Activated CD4-positive, alpha-beta T cell treated with anti-CD3 and anti-CD28 coated beads, Interleukin-2, amount 10 ng/mL, durations not matched to agents 24 days and 14 days (primary cell): ENCODE data around the gene NOS1AP. TPM values are rescaled to one million over a fixed set of nuclear protein-coding genes. Genes with fewer than 3 reads are reported as not detected.
"Not testable (repeated sequence)": the region's sequence is repeated elsewhere in the genome, so short reads cannot be mapped to it uniquely, and the experiment has no call there.

Experiments
- DNase-seq: peaks from one replicate; pipeline ENCODE4 v3.0.0; 2022
- H3K27ac Mint-ChIP-seq: one replicate; pipeline ENCODE4 v1.8.0; 2022; ENCODE audit warnings: mild to moderate bottlenecking, mixed read lengths
- H3K27me3 Mint-ChIP-seq: one replicate; pipeline ENCODE4 v1.8.0; 2022; ENCODE audit warnings: mixed read lengths
- H3K36me3 Mint-ChIP-seq: one replicate; pipeline ENCODE4 v1.8.0; 2022; ENCODE audit warnings: low read depth, mild to moderate bottlenecking, mixed read lengths
- H3K4me1 Mint-ChIP-seq: one replicate; pipeline ENCODE4 v1.8.0; 2021; ENCODE audit warnings: mixed read lengths
- H3K4me3 Mint-ChIP-seq: one replicate; pipeline ENCODE4 v1.8.0; 2022; ENCODE audit warnings: mild to moderate bottlenecking, moderate library complexity, mixed read lengths
- H3K9me3 Mint-ChIP-seq: one replicate; pipeline ENCODE4 v1.8.0; 2021; ENCODE audit warnings: mixed read lengths
- intact Hi-C: fragments of 100-400 bp; cut with micrococcal nuclease; formaldehyde crosslinking; loops from one replicate; pipeline ENCODE4 v1.15.1; 2023
- total RNA-seq: library from RNA; stranded (reverse); gene quantifications from 2 replicates; pipeline ENCODE4 v1.2.3, GENCODE V29; 2022

The NOS1AP gene
- total RNA-seq, 1 donor from 2014 or later, result not detected

DNA sequence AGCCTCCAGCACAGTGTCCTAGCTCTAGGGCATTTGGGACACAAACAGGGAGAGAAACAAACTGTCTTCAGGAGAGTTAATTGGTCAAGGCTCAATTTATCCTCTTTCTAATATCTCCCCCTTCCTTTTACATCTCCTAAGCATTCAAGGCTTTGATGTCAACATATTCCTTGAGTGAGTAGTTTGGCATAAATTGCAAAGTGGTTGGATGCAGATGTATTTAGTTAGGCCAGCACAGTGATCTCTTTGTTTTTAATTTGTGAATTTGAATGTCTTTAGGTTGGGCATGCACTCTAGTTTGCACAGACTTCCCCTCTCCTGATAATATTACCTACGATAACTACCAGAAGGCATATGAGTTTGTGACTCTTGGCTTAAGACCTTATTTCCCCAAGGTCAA lies 33.3 kb upstream of the NOS1AP start:
- Mint-ChIP-seq H3K27me3 (peaks cover 28% of the 10 kb centered on the region), H3K36me3 (no peaks in the 10 kb centered on the region), H3K4me3 (no peak overlapping the region), H3K4me1 (peaks cover 5% of the 10 kb centered on the region), H3K9me3 (no peaks in the 10 kb centered on the region), H3K27ac (no peak overlapping the region)
- no peak for DNase-seq
- intact Hi-C loops, result loop anchor here (2.0 to 10.0 kb wide), 4 partner anchors 74 to 273 kb away; no protein-coding TSS in a partner anchor

DNA sequence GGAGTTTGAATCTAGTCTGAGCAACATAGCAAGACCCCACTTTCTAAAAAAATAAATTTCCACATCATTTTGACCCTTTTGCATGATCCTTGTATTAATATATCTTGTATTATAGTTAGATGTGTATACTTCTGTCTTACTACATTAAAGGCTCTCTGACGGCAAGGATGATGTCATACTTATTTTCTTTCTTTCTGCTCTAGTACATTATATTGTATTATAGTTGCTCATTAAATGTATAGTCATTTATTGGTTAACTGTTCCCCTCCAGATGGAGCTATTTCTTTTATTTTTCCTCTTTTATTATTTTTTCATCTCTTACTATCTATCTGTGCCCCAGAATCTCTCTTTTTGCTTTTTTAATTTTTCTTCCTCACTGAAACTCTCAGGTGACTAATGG lies 30.9 kb upstream of the NOS1AP start:
- H3K4me3 Mint-ChIP-seq, result no peak overlapping the region
- intact Hi-C loops, result loop anchor here (5.0 to 10.0 kb wide), 3 partner anchors 76 to 176 kb away; no protein-coding TSS in a partner anchor

DNA sequence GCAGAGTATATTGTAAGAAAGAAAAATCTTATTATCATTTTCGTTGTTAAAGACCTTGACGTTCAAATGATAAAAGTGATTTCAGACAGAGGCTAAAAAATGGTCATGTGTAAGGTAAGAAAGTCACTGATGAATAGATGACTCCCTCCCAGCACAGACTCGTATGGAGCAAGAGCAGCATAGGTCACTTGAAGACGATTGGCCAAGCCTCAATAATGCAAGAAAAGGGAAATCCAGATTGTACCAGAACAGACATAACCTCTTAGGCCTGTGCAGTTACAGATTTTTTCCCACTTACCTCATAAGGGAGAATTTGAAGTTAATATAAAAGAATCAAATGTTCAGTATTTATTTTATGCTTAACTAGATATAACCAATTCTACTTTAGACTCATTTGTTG lies 29.5 kb upstream of the NOS1AP start:
- Mint-ChIP-seq H3K36me3 (no peaks in the 10 kb centered on the region), H3K27me3 (peaks cover 18% of the 10 kb centered on the region), H3K4me3 (no peak overlapping the region), H3K9me3 (no peaks in the 10 kb centered on the region), H3K27ac (no peak overlapping the region), H3K4me1 (peaks cover 5% of the 10 kb centered on the region)
- DNase-seq, result no peak
- intact Hi-C loops, result no loop called here

More for the DNA sequence above, 30.9 kb upstream of the NOS1AP start:
- H3K4me1 Mint-ChIP-seq, result peaks cover 5% of the 10 kb centered on the region
- H3K27ac Mint-ChIP-seq, result no peak overlapping the region
- DNase-seq, result no peak
- no peaks in the 10 kb centered on the region for H3K9me3 Mint-ChIP-seq
- peaks cover 17% of the 10 kb centered on the region for H3K27me3 Mint-ChIP-seq
- no peaks in the 10 kb centered on the region for H3K36me3 Mint-ChIP-seq

DNA sequence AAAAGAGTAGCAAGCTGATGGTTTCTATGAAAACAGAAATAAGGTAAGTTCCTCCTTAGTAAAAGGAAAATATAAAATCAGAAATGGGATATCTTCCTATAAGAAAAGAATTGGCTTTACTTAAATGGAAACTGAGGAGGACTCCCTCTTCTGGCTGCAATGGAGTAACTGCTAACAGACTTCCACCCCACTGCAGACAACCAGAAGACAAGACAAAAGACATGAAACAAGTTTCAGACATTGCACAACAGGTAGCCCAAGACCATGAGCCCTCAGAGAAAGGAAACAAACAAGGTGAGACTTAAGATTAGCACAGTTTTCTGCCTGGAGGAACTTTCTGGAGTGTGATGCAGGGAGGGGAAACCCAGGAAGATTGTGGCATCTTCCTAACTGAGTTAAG lies 28.8 kb upstream of the NOS1AP start:
- intact Hi-C loops, result no loop called here
- peaks cover 19% of the 10 kb centered on the region for H3K27me3 Mint-ChIP-seq
- no peak for DNase-seq
- H3K27ac Mint-ChIP-seq, result no peak overlapping the region
- H3K36me3 Mint-ChIP-seq, result no peaks in the 10 kb centered on the region
- H3K4me1 Mint-ChIP-seq, result peaks cover 2% of the 10 kb centered on the region
- H3K4me3 Mint-ChIP-seq, result no peak overlapping the region
- no peaks in the 10 kb centered on the region for H3K9me3 Mint-ChIP-seq

DNA sequence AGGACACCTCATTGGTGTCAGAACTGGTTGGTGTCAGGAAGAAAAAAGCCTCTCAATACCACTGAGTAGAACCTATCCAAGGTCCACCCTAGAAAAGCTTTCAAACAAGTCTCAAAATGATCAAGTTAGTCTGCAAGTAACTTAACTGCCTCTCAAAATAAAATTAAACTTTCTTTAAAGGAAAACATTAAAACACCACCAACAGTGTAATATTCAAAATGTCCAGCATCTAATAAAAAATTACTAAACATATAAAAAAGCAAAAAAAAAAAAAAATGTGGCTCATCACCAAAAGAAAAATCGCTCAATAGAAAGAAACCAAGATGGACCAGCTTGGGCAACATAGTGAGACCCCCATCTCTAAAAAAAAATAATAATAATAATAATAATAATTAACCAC lies 27.1 kb upstream of the NOS1AP start:
- no peaks in the 10 kb centered on the region for H3K4me1 Mint-ChIP-seq
- no peaks in the 10 kb centered on the region for H3K9me3 Mint-ChIP-seq
- intact Hi-C loops, result no loop called here
- no peak overlapping the region for H3K4me3 Mint-ChIP-seq
- DNase-seq, result no peak
- no peak overlapping the region for H3K27ac Mint-ChIP-seq
- no peaks in the 10 kb centered on the region for H3K36me3 Mint-ChIP-seq
- H3K27me3 Mint-ChIP-seq, result peaks cover 26% of the 10 kb centered on the region

DNA sequence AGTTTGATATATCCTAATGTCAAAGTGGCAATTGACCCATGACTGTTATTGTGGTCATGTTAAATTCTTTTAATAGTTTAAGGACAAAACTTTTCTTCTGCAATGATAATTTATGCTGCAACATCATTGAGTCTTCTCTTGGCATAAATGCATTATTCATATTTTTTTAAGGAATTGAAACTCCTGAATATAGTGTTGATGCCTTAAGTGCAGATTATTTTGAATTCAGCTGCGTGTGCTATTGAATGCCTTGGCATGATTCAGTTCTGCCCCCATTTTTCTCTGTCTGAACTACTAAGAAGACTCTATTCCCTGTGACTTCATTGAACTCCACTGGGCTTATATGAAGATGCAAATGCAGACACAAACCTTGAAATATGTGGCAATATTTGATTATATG lies 22.6 kb upstream of the NOS1AP start:
- H3K27ac Mint-ChIP-seq, result no peak overlapping the region
- no peaks in the 10 kb centered on the region for H3K4me1 Mint-ChIP-seq
- no peak overlapping the region for H3K4me3 Mint-ChIP-seq
- intact Hi-C loops, result no loop called here
- H3K27me3 Mint-ChIP-seq, result peaks cover 23% of the 10 kb centered on the region
- H3K9me3 Mint-ChIP-seq, result no peaks in the 10 kb centered on the region
- DNase-seq, result no peak
- H3K36me3 Mint-ChIP-seq, result no peaks in the 10 kb centered on the region

DNA sequence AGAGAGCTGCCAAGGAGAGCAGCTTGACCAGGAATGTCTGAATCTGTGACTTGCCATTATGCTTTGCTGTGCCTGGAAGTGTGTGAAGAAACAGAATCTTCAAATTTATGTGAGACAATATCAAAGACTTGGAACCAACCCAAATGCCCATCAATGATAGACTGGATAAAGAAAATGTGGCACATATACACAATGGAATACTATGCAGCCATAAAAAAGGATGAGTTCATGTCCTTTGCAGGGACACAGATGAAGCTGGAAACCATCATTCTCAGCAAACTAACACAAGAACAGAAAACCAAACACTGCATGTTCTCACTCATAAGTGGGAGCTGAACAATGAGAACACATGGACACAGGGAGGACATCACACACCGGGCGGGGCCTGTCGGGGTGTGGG lies 15.5 kb upstream of the NOS1AP start:
- H3K27me3 Mint-ChIP-seq, result peaks cover 15% of the 10 kb centered on the region
- H3K4me1 Mint-ChIP-seq, H3K4me3 Mint-ChIP-seq, H3K27ac Mint-ChIP-seq, H3K36me3 Mint-ChIP-seq, H3K9me3 Mint-ChIP-seq, intact Hi-C loops, DNase-seq: not testable (repeated sequence)

DNA sequence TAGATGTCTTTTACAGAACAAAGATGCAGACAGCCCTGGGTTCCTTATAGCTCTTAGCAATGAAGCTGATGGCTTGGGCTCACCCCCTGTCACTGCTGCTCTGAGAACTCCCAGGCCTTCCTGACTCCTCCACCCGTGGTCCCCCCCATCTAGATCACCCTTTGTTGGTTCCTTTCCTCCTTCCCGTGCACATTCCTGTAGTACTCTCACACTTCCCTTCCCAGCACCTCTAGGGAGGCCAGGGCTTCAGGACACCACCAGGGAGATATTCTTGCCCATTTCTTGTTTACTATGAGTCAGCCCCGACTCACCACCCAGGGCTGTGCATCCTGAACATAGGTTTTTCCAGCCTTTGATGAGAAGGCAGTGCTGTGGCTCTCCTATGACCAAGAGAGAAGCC lies 14.4 kb upstream of the NOS1AP start:
- Mint-ChIP-seq H3K9me3 (no peaks in the 10 kb centered on the region), H3K36me3 (no peaks in the 10 kb centered on the region), H3K4me3 (no peak overlapping the region), H3K27ac (no peak overlapping the region), H3K27me3 (peaks cover 12% of the 10 kb centered on the region), H3K4me1 (no peaks in the 10 kb centered on the region)
- intact Hi-C loops, result no loop called here
- no peak for DNase-seq

DNA sequence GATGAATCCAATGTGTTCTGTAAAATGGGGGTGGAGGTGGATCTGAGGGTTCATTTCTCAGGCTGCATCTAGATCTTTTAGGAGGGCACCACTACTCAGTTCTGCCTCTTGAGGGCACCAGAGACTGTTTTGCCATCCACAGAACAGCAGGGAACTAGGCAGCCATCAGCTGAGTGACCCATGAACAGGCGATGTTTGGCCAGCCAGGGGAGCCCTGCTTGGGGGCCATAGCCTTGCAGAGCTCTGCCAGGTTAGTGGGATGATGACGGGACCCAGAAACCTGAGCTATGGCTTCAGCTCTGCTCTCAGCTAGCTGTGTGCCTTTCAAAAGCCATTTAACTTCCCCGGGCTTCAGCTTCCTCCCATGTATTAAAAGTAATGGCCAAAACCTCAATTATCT lies 13.4 kb upstream of the NOS1AP start:
- H3K27ac Mint-ChIP-seq, result no peak overlapping the region
- H3K9me3 Mint-ChIP-seq, result no peaks in the 10 kb centered on the region
- H3K4me3 Mint-ChIP-seq, result no peak overlapping the region
- DNase-seq, result peak; percentile 81
- intact Hi-C loops, result loop anchor here (1.0 kb wide), 1 partner anchor 336 kb away; no protein-coding TSS in a partner anchor
- H3K27me3 Mint-ChIP-seq, result peaks cover 15% of the 10 kb centered on the region
- H3K36me3 Mint-ChIP-seq, result no peaks in the 10 kb centered on the region
- no peaks in the 10 kb centered on the region for H3K4me1 Mint-ChIP-seq

DNA sequence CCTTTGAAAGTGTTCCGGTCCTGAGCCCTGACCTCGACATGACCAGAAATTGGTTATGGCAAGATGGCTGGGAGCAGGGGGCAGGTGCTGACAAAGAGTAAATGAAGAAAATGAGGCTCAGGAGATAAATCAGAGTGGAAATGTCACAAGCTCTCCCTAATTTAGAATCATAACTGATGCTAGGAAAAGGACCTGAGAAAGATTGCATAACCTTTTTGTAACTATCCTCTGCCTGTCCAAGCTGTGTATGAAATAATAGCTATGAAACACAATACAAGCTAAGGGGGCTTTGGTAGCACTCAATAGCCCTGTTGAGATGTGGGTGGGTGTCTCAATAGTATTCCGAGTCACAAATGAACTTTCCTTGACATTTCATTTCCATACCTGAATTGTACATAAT lies 12.9 kb upstream of the NOS1AP start:
- Mint-ChIP-seq H3K9me3 (no peaks in the 10 kb centered on the region), H3K27ac (no peak overlapping the region), H3K4me1 (no peaks in the 10 kb centered on the region), H3K4me3 (no peak overlapping the region), H3K36me3 (no peaks in the 10 kb centered on the region), H3K27me3 (peaks cover 15% of the 10 kb centered on the region)
- intact Hi-C loops, result loop anchor here (1.0 kb wide), 1 partner anchor 336 kb away; no protein-coding TSS in a partner anchor
- DNase-seq, result no peak

DNA sequence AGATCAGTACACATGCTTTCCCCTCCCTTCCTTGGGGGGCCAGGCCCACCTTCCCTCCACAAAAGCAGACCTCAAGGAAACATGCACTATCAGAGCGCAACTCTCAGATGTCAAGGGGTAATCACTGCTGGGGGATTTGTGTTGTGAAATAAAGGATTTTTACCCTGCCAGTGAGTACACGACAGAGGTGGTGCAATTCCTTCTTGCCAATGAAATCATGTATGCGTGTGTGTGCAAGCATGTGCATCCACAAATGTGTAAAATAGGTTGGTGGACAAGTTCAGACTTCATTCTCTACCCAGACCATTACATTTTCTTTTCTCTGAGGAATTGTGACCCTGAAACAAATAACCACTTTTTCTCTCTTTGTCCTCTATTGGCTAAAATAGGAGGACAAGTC lies 9.8 kb upstream of the NOS1AP start:
- intact Hi-C loops, result no loop called here
- Mint-ChIP-seq H3K4me3 (no peak overlapping the region), H3K27ac (no peak overlapping the region)

DNA sequence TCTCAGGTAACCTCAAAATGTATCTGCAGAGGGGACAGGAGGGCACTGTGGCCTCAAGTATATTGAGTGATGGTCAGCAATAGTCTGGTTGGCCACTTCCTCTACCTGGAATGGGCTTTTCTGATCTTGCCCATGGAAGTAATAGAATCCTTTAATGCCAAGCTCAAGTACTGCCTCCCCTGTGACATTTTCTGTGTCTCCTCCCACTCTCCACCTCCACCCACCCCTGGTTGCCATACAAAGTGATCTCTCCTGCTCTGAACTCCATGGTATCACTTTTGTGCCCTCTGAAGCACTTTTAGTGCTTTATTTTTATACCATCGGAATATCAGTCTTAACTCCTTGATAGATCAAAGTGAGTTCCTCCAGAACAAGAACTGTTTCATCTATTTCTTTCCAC lies 9.2 kb upstream of the NOS1AP start:
- DNase-seq, result no peak
- Mint-ChIP-seq H3K36me3 (no peaks in the 10 kb centered on the region), H3K27me3 (peaks cover 36% of the 10 kb centered on the region), H3K4me3 (no peak overlapping the region), H3K9me3 (no peaks in the 10 kb centered on the region), H3K27ac (no peak overlapping the region), H3K4me1 (peaks cover 3% of the 10 kb centered on the region)
- intact Hi-C loops, result no loop called here

More for the DNA sequence above, 9.8 kb upstream of the NOS1AP start:
- DNase-seq, result no peak
- Mint-ChIP-seq H3K36me3 (no peaks in the 10 kb centered on the region), H3K4me1 (no peaks in the 10 kb centered on the region), H3K9me3 (no peaks in the 10 kb centered on the region), H3K27me3 (peaks cover 30% of the 10 kb centered on the region)

DNA sequence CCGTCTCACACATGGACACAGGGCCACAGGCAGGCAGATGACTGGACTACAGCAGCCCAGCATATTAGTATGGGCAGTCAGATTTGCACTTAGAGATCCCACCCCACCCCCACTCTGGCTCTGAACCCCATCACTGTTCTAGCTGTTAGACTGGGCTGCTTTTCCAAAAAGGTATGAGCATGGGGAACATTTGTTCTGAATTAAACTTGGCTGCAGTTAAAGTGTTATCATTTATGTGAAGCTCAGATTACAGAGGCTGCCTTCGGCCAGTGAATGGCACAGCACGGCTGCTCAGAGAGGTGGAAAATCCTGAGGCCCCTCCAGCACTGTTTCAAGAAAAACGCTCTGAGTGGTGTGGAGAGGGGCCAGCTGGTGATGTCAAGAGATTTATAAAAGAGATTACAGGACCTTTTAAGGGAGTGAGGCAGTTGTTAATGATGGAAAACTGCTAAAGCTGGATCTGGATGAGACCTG lies 6.9 kb upstream of the NOS1AP start:
- Mint-ChIP-seq H3K27me3 (peaks cover 36% of the 10 kb centered on the region), H3K9me3 (no peaks in the 10 kb centered on the region), H3K27ac (no peak overlapping the region), H3K36me3 (no peaks in the 10 kb centered on the region), H3K4me3 (no peak overlapping the region), H3K4me1 (peaks cover 4% of the 10 kb centered on the region)
- no peak for DNase-seq
- intact Hi-C loops, result no loop called here

DNA sequence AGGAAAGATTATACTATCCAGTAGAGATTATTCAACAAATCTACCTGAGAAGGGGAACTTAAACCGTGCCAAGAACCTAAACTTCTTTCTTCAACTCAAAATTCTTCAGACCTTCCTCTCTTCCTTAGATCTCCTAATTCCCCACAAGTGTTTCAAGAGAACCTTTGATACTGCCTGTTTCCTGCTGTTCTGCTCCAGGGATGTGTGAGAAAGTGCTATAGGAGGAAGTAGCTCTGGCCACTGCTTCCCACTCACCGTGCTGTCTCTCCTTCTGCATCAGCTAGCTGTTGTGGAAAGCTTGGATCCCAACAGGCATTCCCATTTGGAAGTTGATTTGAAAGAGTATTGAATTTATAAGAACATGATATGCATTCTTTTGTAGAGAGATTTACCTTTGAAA lies 4.5 kb upstream of the NOS1AP start:
- no peak overlapping the region for H3K27ac Mint-ChIP-seq
- peaks cover 51% of the 10 kb centered on the region for H3K27me3 Mint-ChIP-seq
- H3K4me3 Mint-ChIP-seq, result no peak overlapping the region
- no peaks in the 10 kb centered on the region for H3K9me3 Mint-ChIP-seq
- no peaks in the 10 kb centered on the region for H3K36me3 Mint-ChIP-seq
- no peak for DNase-seq
- H3K4me1 Mint-ChIP-seq, result peaks cover 10% of the 10 kb centered on the region
- intact Hi-C loops, result no loop called here

DNA sequence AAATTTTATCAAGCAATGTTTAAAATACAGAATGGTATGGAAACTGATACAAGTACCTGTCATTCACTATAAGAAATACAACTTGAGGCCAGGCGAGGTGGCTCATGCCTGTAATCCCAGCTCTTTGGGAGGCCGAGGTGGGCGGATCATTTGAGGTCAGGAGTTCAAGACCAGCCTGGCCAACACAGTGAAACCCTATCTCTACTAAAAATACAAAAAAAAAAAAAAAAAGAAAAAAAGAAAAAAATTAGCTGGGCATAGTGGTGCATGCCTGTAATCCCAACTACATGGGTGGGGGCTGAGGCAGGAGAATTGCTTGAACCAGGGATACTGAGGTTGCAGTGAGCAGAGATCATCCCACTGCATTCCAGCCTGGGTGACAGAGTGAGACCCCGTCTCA lies 2.7 kb upstream of the NOS1AP start:
- H3K27me3 Mint-ChIP-seq, result peaks cover 64% of the 10 kb centered on the region
- H3K4me1 Mint-ChIP-seq, result peaks cover 14% of the 10 kb centered on the region
- H3K27ac Mint-ChIP-seq, result not testable (repeated sequence)

More for the DNA sequence above, 2.7 kb upstream of the NOS1AP start:
- intact Hi-C loops, H3K4me3 Mint-ChIP-seq, H3K36me3 Mint-ChIP-seq, H3K9me3 Mint-ChIP-seq, DNase-seq: not testable (repeated sequence)
